ENCODE results near the gene CASD1.

CASD1 gene

GRCh38 chr7:94513565-94513860 lies 3.9 kb downstream of the CASD1 start:
- DNase-seq = peak; percentile 3

GRCh38 chr7:94514140-94514889 lies 4.7 kb downstream of the CASD1 start:
- no peak for DNase-seq

GRCh38 chr7:94514917-94515316 lies 5.3 kb downstream of the CASD1 start:
- no peak for DNase-seq

DNA sequence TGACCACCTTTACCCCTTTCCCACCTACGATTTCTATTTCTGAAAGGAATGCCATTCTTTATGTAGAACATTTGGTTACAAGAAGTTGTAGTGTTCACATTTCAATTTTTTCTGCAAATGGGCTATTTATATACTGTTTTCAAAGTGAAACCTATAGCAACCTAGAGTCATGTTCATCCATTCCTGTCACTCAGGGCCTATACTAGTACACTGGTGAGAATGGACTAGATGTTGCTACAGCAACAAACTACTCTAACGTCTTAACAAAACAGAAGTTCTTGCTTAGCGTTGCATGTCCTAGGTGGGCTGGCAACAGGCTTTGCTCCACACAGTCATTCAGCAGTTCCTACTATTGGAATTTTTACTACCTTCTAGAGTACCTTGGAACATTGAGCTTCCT lies 16.3 kb downstream of the CASD1 start:
- DNase-seq = no peak

DNA sequence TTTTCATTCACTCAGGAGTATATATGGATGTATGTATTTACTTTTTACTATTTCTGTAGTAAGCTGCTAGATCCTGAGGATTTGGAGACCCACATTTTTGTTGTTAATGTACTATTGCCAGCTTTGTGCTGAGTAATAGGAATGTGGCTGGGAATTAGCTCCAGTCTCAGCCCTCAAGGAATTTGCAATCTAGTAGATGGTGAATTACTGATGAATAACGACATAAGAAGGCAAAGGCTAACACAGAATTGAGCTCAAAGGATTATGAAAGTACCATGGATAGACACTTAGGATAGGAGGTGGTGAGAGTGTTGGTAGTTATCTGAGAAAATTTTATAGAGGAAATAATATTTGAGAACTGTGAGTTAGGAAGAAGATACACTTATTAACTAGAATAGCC lies 19.9 kb downstream of the CASD1 start:
- DNase-seq = peak; percentile 77

DNA sequence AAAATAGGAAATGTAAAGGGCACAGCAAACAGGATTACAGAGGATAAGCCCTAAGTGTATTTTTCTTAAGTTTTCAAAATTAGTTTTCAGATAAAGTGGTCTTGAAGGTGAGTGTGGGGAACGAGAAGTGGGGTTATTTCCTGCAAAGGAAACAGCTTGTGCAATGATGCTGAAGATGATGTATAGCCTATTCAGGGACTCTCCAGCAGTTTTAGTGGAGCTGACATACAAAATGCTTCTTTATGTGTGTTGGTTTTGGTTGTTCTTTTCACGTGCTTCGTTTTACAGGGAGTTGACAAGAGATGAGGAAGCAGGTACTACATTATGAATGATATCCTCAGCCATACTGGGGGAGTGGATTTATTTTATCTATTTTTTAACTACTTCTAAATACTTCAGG lies 20.5 kb downstream of the CASD1 start:
- no peak for DNase-seq

GRCh38 chr7:94532676-94533075 lies 23.1 kb downstream of the CASD1 start:
- DNase-seq = no peak

- no peak for DNase-seq
Observed at GRCh38 chr7:94540428-94540827, 30.8 kb downstream of the CASD1 start.

DNA sequence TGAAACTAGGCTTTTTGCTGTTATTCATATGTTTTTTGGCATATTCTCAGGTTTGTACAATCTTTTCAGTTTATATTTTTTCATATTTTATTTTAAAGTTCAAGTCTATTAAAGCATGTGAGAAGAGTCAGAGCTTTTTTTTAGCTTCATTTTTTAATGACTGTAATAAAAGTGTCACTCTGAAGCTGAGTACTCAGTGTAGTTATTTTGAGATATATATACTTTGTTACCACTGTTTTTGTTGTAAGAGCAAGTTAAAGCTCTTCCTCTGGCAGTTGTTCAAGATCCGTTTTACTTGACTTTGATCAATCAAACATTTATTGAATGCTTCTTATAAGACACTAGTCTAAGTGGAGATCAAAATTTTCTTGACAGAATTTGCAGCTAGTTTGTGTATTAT lies 37.5 kb downstream of the CASD1 start:
- DNase-seq = no peak

GRCh38 chr7:94556028-94556427 lies 46.4 kb downstream of the CASD1 start:
- no peak for DNase-seq

- no peak for DNase-seq
Observed at GRCh38 chr7:94557215-94557614, 47.6 kb downstream of the CASD1 start.

GRCh38 chr7:94559972-94560371 lies 50.4 kb downstream of the CASD1 start:
- DNase-seq = no peak

DNA sequence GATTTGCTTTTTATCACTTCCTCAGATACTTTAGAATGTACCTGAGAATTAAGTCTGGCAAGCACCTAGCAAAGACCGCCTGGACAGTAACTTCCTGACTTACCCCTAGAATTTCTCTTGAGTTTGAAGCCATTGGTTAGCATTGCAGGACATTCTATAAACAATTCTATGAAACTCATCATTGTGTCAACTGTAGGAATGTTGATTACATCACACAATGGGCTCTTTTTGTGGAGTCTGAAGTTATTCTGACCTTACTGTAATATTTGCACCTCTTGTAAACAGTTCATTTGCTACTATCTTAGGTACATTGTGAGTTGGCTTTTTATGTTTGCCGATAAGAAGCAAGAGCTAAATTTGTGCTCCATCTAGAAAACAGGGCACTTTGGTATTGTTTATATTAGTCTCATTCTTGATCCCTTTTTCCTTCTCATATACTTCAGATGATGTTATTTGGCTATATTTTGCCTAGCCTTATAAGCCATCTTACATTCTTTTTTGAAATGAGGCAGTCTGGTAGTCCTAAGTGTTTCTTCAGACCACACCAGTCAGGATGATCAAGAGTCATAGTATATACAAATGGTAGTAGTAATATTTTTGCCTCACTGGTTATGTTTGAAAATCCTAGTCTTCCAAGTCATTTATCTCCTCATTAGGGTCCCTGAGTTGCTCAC lies 52.4 kb downstream of the CASD1 start:
- peak; percentile 31 for DNase-seq

DNA sequence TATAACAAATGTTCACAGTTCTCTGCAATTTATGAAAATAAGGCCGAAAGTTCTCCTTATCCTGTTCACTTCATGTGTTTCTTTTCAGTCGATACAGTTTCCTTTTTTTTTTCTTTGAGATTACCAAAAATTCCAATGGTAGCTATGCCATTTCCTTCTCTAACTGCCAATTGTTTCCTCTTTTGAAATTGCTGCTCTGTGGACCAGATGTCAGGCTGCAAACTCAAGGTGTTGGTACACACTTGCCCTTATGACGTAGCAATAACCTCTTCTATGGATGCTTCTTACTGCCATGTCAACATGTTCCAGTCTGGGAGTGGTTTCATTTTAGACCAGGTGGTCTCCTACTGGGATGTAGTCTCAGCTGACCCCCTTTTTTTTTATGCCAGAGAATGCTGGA lies 52.9 kb downstream of the CASD1 start:
- no peak for DNase-seq

- no peak for DNase-seq
Observed at GRCh38 chr7:94565247-94565894, 55.8 kb downstream of the CASD1 start.

- no peak for DNase-seq
Observed at GRCh38 chr7:94567396-94567795, 57.8 kb downstream of the CASD1 start.

DNA sequence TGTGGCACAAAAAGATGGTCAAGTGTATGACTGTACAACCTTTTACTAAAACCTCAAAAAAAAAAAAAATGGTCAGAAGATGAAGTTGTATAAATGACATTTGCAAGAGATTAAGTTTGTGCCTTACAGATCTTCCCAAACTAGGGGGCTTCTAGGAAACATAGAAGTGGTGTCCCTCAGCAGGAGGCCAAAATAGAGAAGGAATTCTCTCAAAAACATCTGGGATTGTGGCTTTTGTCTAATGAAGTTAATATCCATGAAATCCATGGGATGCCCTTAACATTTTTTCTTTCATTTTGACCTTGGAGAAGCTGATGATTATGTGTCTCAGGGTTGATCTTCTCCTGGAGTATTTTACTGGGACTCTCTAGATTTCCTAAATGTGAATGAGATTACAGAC lies 62.2 kb downstream of the CASD1 start:
- no peak for DNase-seq

- no peak for DNase-seq
Observed at GRCh38 chr7:94575646-94576045, 66.0 kb downstream of the CASD1 start.

- DNase-seq = no peak
Observed at GRCh38 chr7:94576316-94576715, 66.7 kb downstream of the CASD1 start.

DNA sequence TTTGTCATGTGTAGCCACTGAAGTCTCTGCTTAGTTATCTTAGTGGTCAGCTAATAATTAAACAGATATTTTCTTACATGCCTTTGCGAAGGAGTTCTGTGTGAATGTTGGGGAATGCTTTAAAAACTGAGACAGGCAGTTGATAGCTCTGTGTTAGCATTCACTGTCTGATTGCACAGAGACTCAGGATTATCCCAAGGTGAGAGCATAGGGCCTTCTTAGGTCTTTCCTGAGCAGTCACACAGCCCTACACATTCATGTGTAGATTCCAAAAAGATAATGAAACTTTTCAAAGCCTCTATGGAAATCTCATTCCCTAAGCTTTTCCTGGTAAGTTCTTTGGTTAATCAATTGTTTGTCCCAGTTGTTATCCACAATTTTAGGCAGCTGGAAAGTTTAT lies 67.7 kb downstream of the CASD1 start:
- DNase-seq = no peak

DNA sequence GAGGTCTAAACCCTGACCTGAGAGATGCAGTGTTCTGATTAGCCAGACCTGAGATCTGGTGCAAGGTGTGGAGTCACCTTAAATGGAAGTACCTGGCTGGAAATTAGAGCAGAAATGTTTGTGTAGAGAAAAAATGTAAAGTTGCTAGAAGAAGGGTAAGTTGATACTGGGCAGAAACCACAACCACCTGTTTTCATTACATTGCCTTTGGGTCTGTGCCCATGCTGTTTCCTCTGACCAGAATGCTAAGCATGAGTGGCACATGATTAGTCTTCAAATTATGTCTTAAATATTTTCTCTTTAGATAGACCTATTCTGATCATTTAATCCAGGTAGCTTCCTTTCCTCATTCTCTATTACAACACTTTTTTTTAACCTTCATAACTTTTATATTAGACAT lies 69.0 kb downstream of the CASD1 start:
- no peak for DNase-seq

DNA sequence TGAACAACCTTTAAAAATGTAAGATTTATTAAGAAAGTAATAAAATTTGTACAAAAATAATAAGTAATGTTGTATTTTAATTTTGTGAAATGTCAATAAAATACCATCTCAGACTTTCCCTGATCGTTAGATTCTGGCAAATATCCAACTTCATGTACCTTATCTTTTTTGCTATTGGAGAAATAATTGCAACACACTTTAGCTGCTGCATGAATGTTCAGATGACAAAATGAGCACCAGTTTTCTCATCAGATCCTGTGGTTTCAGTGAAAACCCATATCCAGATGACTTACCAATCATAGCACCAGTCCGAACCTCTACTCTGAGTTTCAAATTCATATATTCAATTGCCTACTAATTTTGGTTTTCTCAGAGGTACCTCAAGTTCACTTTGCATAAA lies 69.9 kb downstream of the CASD1 start:
- DNase-seq = no peak

DNA sequence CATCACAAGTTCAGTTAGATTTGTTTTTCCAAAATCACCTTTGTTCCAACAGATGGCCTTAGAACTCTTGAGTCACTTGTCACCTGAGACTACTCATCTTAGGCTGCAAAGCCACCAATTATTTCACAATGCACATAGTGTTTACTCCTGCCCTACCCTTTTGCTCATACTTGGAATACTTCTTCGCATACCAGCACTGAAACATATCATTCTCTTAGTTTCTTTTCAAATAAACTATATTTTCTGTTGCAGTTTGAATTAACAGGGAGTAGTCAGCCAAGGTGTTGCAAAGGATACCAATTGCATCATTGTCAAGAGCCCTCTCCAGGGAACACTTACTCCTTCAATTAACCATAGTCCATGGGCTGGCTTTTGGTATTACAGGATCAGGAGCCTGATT lies 71.0 kb downstream of the CASD1 start:
- peak; percentile 26 for DNase-seq

DNA sequence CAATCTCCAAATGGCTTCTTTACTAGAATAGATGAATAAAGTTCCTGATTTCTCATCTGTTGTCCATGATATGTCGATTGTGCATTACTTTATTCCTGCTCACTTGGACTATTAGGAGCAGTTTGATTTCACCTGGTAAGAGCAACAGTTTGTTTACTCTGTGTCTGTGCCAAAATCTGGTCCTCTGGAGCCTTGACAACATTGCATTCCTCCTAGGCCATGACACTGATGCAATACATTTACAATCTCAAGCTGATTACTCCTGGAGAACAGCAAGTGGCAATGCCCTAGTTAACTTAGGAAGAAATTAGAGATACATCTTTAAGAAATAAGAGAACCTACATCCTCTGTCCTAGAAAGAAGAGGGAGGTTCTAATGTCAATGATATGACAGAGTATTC lies 74.5 kb downstream of the CASD1 start:
- peak; percentile 15 for DNase-seq

- no peak for DNase-seq
Observed at GRCh38 chr7:94588075-94588474, 78.5 kb downstream of the CASD1 start.
